ENCODE results near the gene PALD1. TPM values are rescaled to one million over a fixed set of nuclear protein-coding genes. Genes with fewer than 3 reads are reported as not detected.

Gene PALD1
- 4.8 TPM for total RNA-seq

- peak in 2 of 3 donors; percentile 37 to 53 for DNase-seq (ENCODE audit: low read depth in 2 of 3, low spot score in 2 of 3)
These were observed at the start of gene PALD1 for GRCh38 chr10:70478191-70479164. Gene PALD1, plus strand, starts transcription at chr10:70478767. Its CDS starts 47,185 bp downstream, at chr10:70525952.

- no peak for DNase-seq (ENCODE audit: low read depth in 2 of 3, low spot score in 2 of 3)
These were observed 47.8 kb upstream of the PALD1 start for GRCh38 chr10:70430493-70431445.

GRCh38 chr10:70432101-70432500 is 46.5 kb upstream of the PALD1 start:
- DNase-seq (ENCODE audit: low read depth in 2 of 3, low spot score in 2 of 3) = no peak

GRCh38 chr10:70432561-70433263 is 45.9 kb upstream of the PALD1 start:
- no peak for DNase-seq (ENCODE audit: low read depth in 2 of 3, low spot score in 2 of 3)

GRCh38 chr10:70433581-70434280 is 44.8 kb upstream of the PALD1 start:
- no peak for DNase-seq (ENCODE audit: low read depth in 2 of 3, low spot score in 2 of 3)

GRCh38 chr10:70435241-70436085 is 43.1 kb upstream of the PALD1 start:
- no peak for DNase-seq (ENCODE audit: low read depth in 2 of 3, low spot score in 2 of 3)

DNA sequence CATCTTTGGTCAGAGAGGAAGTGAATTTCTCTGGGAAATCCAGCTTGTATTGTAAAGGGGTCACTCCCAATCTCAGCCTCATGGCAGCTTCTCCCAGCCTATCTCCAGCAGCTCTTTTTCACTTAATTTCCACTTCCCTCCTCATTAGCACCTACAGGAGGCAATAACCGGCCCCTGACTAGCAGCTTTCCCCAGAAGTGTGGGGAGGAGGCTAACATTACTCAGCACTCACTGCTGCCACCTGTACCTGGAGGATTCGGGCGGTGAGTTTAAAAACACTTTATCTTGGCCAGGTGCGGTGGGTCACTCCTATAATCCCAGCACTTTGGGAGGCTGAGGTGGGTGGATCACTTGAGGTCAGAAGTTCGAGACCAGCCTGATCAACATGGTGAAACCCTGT is 40.8 kb upstream of the PALD1 start:
- DNase-seq (ENCODE audit: low read depth in 2 of 3, low spot score in 2 of 3) = no peak

DNA sequence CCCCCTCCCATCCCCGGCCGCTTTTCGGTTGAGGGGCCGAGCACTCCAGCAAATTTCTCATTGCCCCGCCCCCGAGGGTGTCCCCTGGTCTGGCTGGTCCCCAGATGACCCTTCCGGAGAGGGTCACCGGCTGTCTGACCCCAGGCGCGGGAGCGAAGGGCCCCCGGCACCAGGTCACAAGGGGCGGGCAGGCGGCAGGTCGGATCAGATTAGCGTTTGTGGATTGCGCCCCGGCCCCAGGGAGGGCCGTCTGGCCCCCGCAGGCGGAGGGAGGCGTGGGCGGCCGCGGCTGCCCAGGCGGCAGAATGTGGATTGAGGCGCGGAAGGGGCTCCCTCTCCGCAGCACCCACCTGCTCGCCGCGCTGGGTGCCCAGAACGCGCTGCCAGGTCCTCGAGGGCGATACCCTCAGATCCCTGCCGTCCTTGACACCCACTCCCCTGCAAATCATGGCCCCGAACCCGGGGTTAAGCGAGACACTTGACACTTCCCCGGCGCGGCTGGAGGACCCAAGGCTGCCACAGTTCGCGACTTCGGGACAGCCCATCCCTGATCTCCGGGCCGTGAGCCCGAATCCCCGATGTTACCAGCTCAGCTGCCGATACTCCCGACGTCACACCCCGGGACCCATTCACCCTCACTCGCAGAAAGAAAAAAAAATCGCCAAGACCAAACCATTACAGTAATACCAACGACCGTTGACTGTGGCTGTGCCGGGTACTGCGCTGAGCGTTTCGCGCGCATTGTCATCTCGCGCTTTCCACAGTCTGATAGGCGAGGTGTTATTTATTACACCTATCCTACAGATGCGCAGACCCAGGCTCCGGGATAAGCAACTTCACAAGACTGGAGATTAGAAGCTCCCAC is 38.0 kb upstream of the PALD1 start:
- peak in 1 of 3 donors; percentile 28 for DNase-seq (ENCODE audit: low read depth in 2 of 3, low spot score in 2 of 3)

GRCh38 chr10:70441161-70441894 is 37.2 kb upstream of the PALD1 start, which contains the start of gene NODAL:
Gene NODAL, minus strand, starts transcription at chr10:70441681. Its CDS starts 14 bp downstream, at chr10:70441667.
- no peak for DNase-seq (ENCODE audit: low read depth in 2 of 3, low spot score in 2 of 3)

- DNase-seq (ENCODE audit: low read depth in 2 of 3, low spot score in 2 of 3) = no peak
These were observed 36.7 kb upstream of the PALD1 start for GRCh38 chr10:70441895-70442309.

- DNase-seq (ENCODE audit: low read depth in 2 of 3, low spot score in 2 of 3) = no peak
These were observed 36.1 kb upstream of the PALD1 start for GRCh38 chr10:70442332-70442988.

GRCh38 chr10:70444744-70445143 is 33.8 kb upstream of the PALD1 start:
- no peak for DNase-seq (ENCODE audit: low read depth in 2 of 3, low spot score in 2 of 3)

- DNase-seq (ENCODE audit: low read depth in 2 of 3, low spot score in 2 of 3) = no peak
These were observed 32.6 kb upstream of the PALD1 start for GRCh38 chr10:70445718-70446657.

- DNase-seq (ENCODE audit: low read depth in 2 of 3, low spot score in 2 of 3) = no peak
These were observed 30.3 kb upstream of the PALD1 start for GRCh38 chr10:70448236-70448635.

GRCh38 chr10:70455213-70455630 is 23.3 kb upstream of the PALD1 start:
- no peak for DNase-seq (ENCODE audit: low read depth in 2 of 3, low spot score in 2 of 3)

DNA sequence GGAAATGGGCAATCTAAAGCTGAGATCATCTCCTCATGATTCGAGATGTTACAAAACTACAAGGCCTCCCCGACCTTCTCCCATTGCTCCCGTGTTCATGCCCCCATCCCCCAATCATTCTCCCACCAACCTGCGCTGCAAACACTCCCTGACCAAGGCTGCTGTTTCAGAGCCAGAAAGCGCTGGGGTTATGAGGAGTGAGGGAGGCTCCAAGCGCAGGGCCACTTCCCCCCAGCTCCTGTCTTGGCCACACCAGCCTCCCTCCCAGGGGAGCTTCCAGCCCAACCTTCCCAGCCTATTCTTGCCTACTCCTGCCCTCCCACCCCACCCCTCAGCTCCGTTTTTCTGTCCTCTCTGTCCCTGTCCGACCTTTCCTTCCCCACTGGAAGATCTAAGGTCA is 22.4 kb upstream of the PALD1 start:
- DNase-seq (ENCODE audit: low read depth in 2 of 3, low spot score in 2 of 3) = no peak

Data from hematopoietic multipotent progenitor cell (in vitro differentiated cells).